ENCODE results near the gene C14orf180.

C14orf180 gene

GRCh38 chr14:104582005-104582404, 2.4 kb downstream of the C14orf180 start:
- Histone ChIP-seq H3K4me3 (ENCODE audit: low read depth, low read length) (no peak overlapping the region), H3K27ac (ENCODE audit: extremely low read depth, low read depth, low read length) (no peak overlapping the region), H3K9me3 (ENCODE audit: control insufficient read depth, insufficient read depth, low read depth, low read length) (no peaks in the 10 kb centered on the region), H3K4me1 (ENCODE audit: control insufficient read depth, insufficient read depth, low read length) (no peaks in the 10 kb centered on the region), H3K36me3 (ENCODE audit: control insufficient read depth in 2 of 2, insufficient read depth in 1 of 2, low read length in 2 of 2) (no peaks in the 10 kb centered on the region)
- TF ChIP-seq EGR2 (tag by site-specific recombination; IDR thresholded peaks at IDR 0.05; ENCODE audit: low read depth) (peak; percentile 89), SP2 (tag by site-specific recombination; IDR thresholded peaks at IDR 0.05) (0 out of 2 replicates have a peak, but pooled peaks have one; percentile 24), ZNF837 (tag by site-specific recombination; IDR thresholded peaks at IDR 0.05) (no peak), ZNF292 (tag by site-specific recombination; IDR thresholded peaks at IDR 0.05; ENCODE audit: borderline replicate concordance, low read depth) (no peak), CTCF (tag by site-specific recombination; IDR thresholded peaks at IDR 0.05) (no peak), ZFHX2 (tag by site-specific recombination; conservative IDR thresholded peaks at IDR 0.05) (peak; percentile 95), KLF1 (tag by site-specific recombination; IDR thresholded peaks at IDR 0.05) (0 out of 2 replicates have a peak, but pooled peaks have one; percentile 15), ZNF488 (tag by site-specific recombination; IDR thresholded peaks at IDR 0.05) (no peak), HIC1 (tag by site-specific recombination; IDR thresholded peaks at IDR 0.05) (0 out of 2 replicates have a peak, but pooled peaks have one; percentile 16)
- POLR2A ChIA-PET: no interaction called here
- CTCF ChIA-PET: interaction anchor here (0.6 kb wide), 1 partner anchor 467 kb away, joined by 3 read pairs; no protein-coding TSS in a partner anchor

- TF ChIP-seq GLIS2 (tag by site-specific recombination; IDR thresholded peaks at IDR 0.05): no peak
- TF ChIP-seq ZNF223 (tag by site-specific recombination; IDR thresholded peaks at IDR 0.05): no peak
- TF ChIP-seq ZNF692 (tag by site-specific recombination; IDR thresholded peaks at IDR 0.05): no peak
- no peak for TF ChIP-seq ZNF174 (tag by site-specific recombination; IDR thresholded peaks at IDR 0.05)
- Histone ChIP-seq H3K9me3 (ENCODE audit: control insufficient read depth, insufficient read depth, low read depth, low read length) (no peaks in the 10 kb centered on the region), H3K4me3 (ENCODE audit: low read depth, low read length) (no peak overlapping the region), H3K4me1 (ENCODE audit: control insufficient read depth, insufficient read depth, low read length) (no peaks in the 10 kb centered on the region), H3K36me3 (ENCODE audit: control insufficient read depth in 2 of 2, insufficient read depth in 1 of 2, low read length in 2 of 2) (no peaks in the 10 kb centered on the region), H3K27ac (ENCODE audit: extremely low read depth, low read depth, low read length) (no peak overlapping the region)
- POLR2A ChIA-PET: no interaction called here
- CTCF ChIA-PET: interaction anchor here (0.6 kb wide), 1 partner anchor 468 kb away, joined by 3 read pairs; no protein-coding TSS in a partner anchor
Measured at GRCh38 chr14:104582662-104583061, 3.1 kb downstream of the C14orf180 start.

- Histone ChIP-seq H3K27ac (ENCODE audit: extremely low read depth, low read depth, low read length) (no peak overlapping the region), H3K4me3 (ENCODE audit: low read depth, low read length) (no peak overlapping the region), H3K4me1 (ENCODE audit: control insufficient read depth, insufficient read depth, low read length) (no peaks in the 10 kb centered on the region), H3K9me3 (ENCODE audit: control insufficient read depth, insufficient read depth, low read depth, low read length) (no peaks in the 10 kb centered on the region), H3K36me3 (ENCODE audit: control insufficient read depth in 2 of 2, insufficient read depth in 1 of 2, low read length in 2 of 2) (no peaks in the 10 kb centered on the region)
- peak; percentile 38; the same call in 1 of the 2 replicates for TF ChIP-seq ZNF600 (tag by site-specific recombination; IDR thresholded peaks at IDR 0.05)
- TF ChIP-seq SCRT2 (tag by site-specific recombination; IDR thresholded peaks at IDR 0.05): peak; percentile 90
- TF ChIP-seq ZFHX2 (tag by site-specific recombination; conservative IDR thresholded peaks at IDR 0.05): peak; percentile 68
- TF ChIP-seq GLIS2 (tag by site-specific recombination; IDR thresholded peaks at IDR 0.05): no peak
- 0 out of 2 replicates have a peak, but pooled peaks have one; percentile 21 for TF ChIP-seq ZBTB20 (tag by site-specific recombination; IDR thresholded peaks at IDR 0.05)
- TF ChIP-seq ZEB2 (tag by site-specific recombination; IDR thresholded peaks at IDR 0.05): no peak
- TF ChIP-seq SCRT1 (tag by site-specific recombination; IDR thresholded peaks at IDR 0.05; ENCODE audit: borderline replicate concordance): peak; percentile 75
- no peak for TF ChIP-seq ZNF768 (tag by site-specific recombination; IDR thresholded peaks at IDR 0.05)
- TF ChIP-seq EGR2 (tag by site-specific recombination; IDR thresholded peaks at IDR 0.05; ENCODE audit: low read depth): peak; percentile 33; the same call in 1 of the 2 replicates
- TF ChIP-seq ZBTB10 (tag by site-specific recombination; IDR thresholded peaks at IDR 0.05): peak; percentile 27; the same call in 1 of the 2 replicates
- ChIA-PET CTCF (interaction anchor here (0.5 to 0.6 kb wide), 3 partner anchors 171 to 449 kb away, joined by 3 to 4 read pairs (median 3); no protein-coding TSS in a partner anchor), POLR2A (no interaction called here)
Measured at GRCh38 chr14:104583424-104584306, 4.1 kb downstream of the C14orf180 start.
